HepG2 (cell line): ENCODE measurements around the gene FAM162A. TPM values are rescaled to one million over a fixed set of nuclear protein-coding genes. Genes with fewer than 3 reads are reported as not detected.

Source experiments
- ATAC-seq: fragments of 200-7000 bp; cut with Tn5 transposase; 3 replicates; pipeline ENCODE4 v1.9.1; 2020; ENCODE audit warnings: mild to moderate bottlenecking, moderate library complexity
- BruUV-seq: library from RNA; stranded (reverse); fragments of 400-500 nt; replicated peaks from 2 replicates; lab custom pipeline; 2021; lab: Mats Ljungman, UMichigan
- CTCF ChIA-PET: fragments of 300-600 bp; formaldehyde crosslinking; extraction: SDS; loops from one replicate; lab custom pipeline; 2021; ENCODE audit warnings: low total read pairs, inconsistent platforms, low intra/inter-chr PET ratio; lab: Yijun Ruan, JAX
- POLR2A ChIA-PET: fragments of 350-600 bp; sonication (Branson Sonifier 250); formaldehyde crosslinking; loops from one replicate; lab custom pipeline; 2020; ENCODE audit warnings: antibody characterized with exemption, inconsistent platforms; lab: Yijun Ruan, JAX
- DNase-seq: peaks from one replicate; pipeline ENCODE4 v3.0.0-alpha.2; 2015; ENCODE audit warnings: low spot score
- FAIRE-seq: peaks from 3 replicates; lab custom pipeline; 2011; peaks lifted over from hg19 to GRCh38; lab: Jason Lieb, UNC
- H2AFZ ChIP-seq: one replicate; pipeline ENCODE4 v1.6.1; 2011; ENCODE audit warnings: low read length, inconsistent platforms
- H3K27ac ChIP-seq: fragments of 300-600 bp; 3 replicates; pipeline ENCODE4 v1.8.0; 2011; ENCODE audit warnings: mixed run types, mild to moderate bottlenecking, mixed read lengths, low read length, inconsistent platforms; ENCODE audit not compliant: insufficient read depth; ENCODE audit errors: extremely low read length
- H3K27me3 ChIP-seq, 2 experiments: fragments of 200-600 bp in 1 of 2; 2 replicates in 1 of 2; 3 replicates in 1 of 2; pipeline versions ENCODE4 v1.6.0 to v1.8.0; 2011; ENCODE audit warnings: low read length in 2 of 2, mild to moderate bottlenecking in 2 of 2, moderate library complexity in 2 of 2, inconsistent platforms in 1 of 2; ENCODE audit not compliant: insufficient read depth in 2 of 2, control insufficient read depth in 1 of 2
- H3K36me3 ChIP-seq, 2 experiments: fragments of 200-600 bp in 1 of 2; replicated peaks in 1 of 2; 2 replicates in 1 of 2; 3 replicates in 1 of 2; pipeline versions ENCODE4 v1.5.1 to v1.8.0; 2011; ENCODE audit warnings: low read length in 2 of 2, inconsistent platforms in 1 of 2; ENCODE audit not compliant: insufficient read depth in 2 of 2, control insufficient read depth in 1 of 2
- H3K4me1 ChIP-seq: 2 replicates; pipeline ENCODE4 v1.5.1; 2012; ENCODE audit warnings: low read length, inconsistent platforms; ENCODE audit not compliant: insufficient read depth
- H3K4me2 ChIP-seq: 2 replicates; pipeline ENCODE4 v1.6.0; 2011; ENCODE audit warnings: low read depth, low read length, inconsistent platforms
- H3K4me3 ChIP-seq, 3 experiments: fragments of 200-600 bp in 1 of 3; sonication (generic), shearing (Covaris generic) in 1 of 3; replicated peaks in 1 of 3; 2 replicates each; pipeline ENCODE4 v1.5.1; 2011 to 2016; ENCODE audit warnings: low read length in 3 of 3, inconsistent platforms in 2 of 3, low read depth in 2 of 3, mild to moderate bottlenecking in 2 of 3, control low read depth in 1 of 3, mixed read lengths in 1 of 3; ENCODE audit not compliant: insufficient read depth in 1 of 3
- H3K79me2 ChIP-seq: one replicate; pipeline ENCODE4 v1.6.1; 2011; ENCODE audit warnings: low read length, inconsistent platforms; ENCODE audit not compliant: insufficient read depth
- H3K9ac ChIP-seq: 2 replicates; pipeline ENCODE4 v1.6.0; 2011; ENCODE audit warnings: mild to moderate bottlenecking, low read depth, low read length, inconsistent platforms; ENCODE audit not compliant: insufficient read depth
- H3K9me3 ChIP-seq: 2 replicates; pipeline ENCODE4 v1.5.1; 2012; ENCODE audit warnings: mild to moderate bottlenecking, low read length
- H4K20me1 ChIP-seq: 2 replicates; pipeline ENCODE4 v1.6.0; 2011; ENCODE audit warnings: inconsistent platforms, mild to moderate bottlenecking, low read length, moderate library complexity; ENCODE audit not compliant: insufficient read depth
- BCL6 ChIP-seq: IDR thresholded peaks from 2 replicates; pipeline ENCODE4 v1.6.1; 2016; ENCODE audit warnings: missing genetic modification reagents, missing compliant biosample characterization
- TARDBP ChIP-seq: sonication (generic); formaldehyde crosslinking; IDR thresholded peaks from 2 replicates; pipeline ENCODE4 v1.8.0; 2022; ENCODE audit warnings: mild to moderate bottlenecking, missing genetic modification reagents
- TOPORS ChIP-seq: sonication (generic); formaldehyde crosslinking; IDR thresholded peaks from 2 replicates; pipeline ENCODE4 v1.8.0; 2023; ENCODE audit warnings: mild to moderate bottlenecking, missing genetic modification reagents
- ZNF232 ChIP-seq: sonication (generic); formaldehyde crosslinking; IDR thresholded peaks from 2 replicates; pipeline ENCODE4 v1.4.0; 2020; ENCODE audit warnings: missing genetic modification reagents, borderline replicate concordance
- ZNF33B ChIP-seq: sonication (generic); formaldehyde crosslinking; IDR thresholded peaks from 2 replicates; pipeline ENCODE4 v1.5.1; 2020; ENCODE audit warnings: mild to moderate bottlenecking, missing genetic modification reagents
- ZSCAN30 ChIP-seq: sonication (generic); formaldehyde crosslinking; IDR thresholded peaks from 2 replicates; pipeline ENCODE4 v1.5.0; 2020; ENCODE audit warnings: mild to moderate bottlenecking, missing genetic modification reagents
- WGBS: methylation state at CpG from one replicate; pipeline ENCODE4 v1.1.6; 2017; ENCODE audit warnings: low lambda C conversion rate; 5-methylcytosine and 5-hydroxymethylcytosine counted together
- in situ Hi-C: cut with HindIII; loops from 2 replicates; pipeline ENCODE4 v1.10.0; 2017; ENCODE audit warnings: low pct_unique_long_range_greater_than_20kb; ENCODE audit not compliant: extremely low pct_ligation_motif_present
- intact Hi-C: fragments of 100-400 bp; cut with micrococcal nuclease; formaldehyde crosslinking; loops from one replicate; pipeline ENCODE4 v1.10.0; 2022; ENCODE audit not compliant: unreplicated experiment
- polyA plus RNA-seq, 8 experiments: library from polyadenylated mRNA; depleted of rRNA in 3 of 8; stranded (reverse) in 7 of 8; unstranded in 1 of 8; fragments of >200 nt; fragmentation: Illumina TruSeq in 4 of 8; extraction: Trizol in 4 of 8; gene quantifications; 2 replicates each; pipeline versions ENCODE4 v1.2.1 to v1.2.3, GENCODE V29; 2011 to 2016; ENCODE audit warnings: low read depth in 4 of 8, missing spikeins in 1 of 8, mixed read lengths in 1 of 8; ENCODE audit not compliant: insufficient read depth in 1 of 8
- total RNA-seq, 5 experiments: library from RNA; depleted of rRNA; stranded (reverse); fragments of >200 nt; fragmentation: Illumina TruSeq; extraction: Trizol; gene quantifications; 2 replicates each; pipeline ENCODE4 v1.2.3, GENCODE V29; 2016; ENCODE audit warnings: low read depth in 1 of 5
- TF ChIP-seq, protein P1 (sequence below): sonication (generic); formaldehyde crosslinking; IDR thresholded peaks from 2 replicates; pipeline ENCODE4 v1.5.0; 2020; ENCODE audit warnings: missing genetic modification reagents

FAM162A gene
- total and polyA plus RNA-seq, 2 of the 13 experiments (the other 11 are each of a cell fraction or from before 2014, with no cell fraction given): 115 to 155 TPM

DNA sequence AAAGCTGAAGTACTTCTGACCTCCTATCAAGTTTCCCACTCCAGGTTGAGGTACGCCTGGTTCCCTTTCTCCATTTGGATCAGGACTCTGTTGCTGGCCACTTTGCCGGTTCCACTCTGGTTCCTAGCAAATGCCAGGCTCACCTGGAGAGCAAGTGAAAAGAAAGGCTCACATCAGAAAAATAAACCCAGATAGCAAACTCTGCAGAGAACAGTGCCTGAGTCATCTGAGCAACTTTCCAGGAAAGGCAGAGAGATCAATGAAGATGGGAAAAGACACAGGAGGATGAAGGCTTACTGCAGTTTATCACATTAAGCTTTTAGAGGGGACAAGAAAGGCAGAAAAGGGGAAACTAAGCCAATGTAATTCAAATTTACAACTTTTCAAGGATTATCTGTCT, 73.7 kb downstream of the FAM162A start:
- no peak overlapping the region for H2AFZ ChIP-seq
- in situ Hi-C loops (no loop called here), intact Hi-C loops (no loop called here)
- no peaks in the 10 kb centered on the region for H3K27me3 ChIP-seq
- ChIA-PET POLR2A (interaction anchor here (1.4 kb wide), 1 partner anchor 73 kb away, joined by 3 read pairs; the partner anchor contains the start of gene FAM162A), CTCF (no interaction called here)
- no peaks in the 10 kb centered on the region for H3K79me2 ChIP-seq
- TF ChIP-seq TARDBP (CRISPR knock-in tag) (no peak), ZSCAN30 (CRISPR knock-in tag) (no peak), ZNF232 (CRISPR knock-in tag) (no peak), BCL6 (0 out of 2 replicates have a peak, but pooled peaks have one; percentile 23), TOPORS (CRISPR knock-in tag) (no peak), ZNF33B (CRISPR knock-in tag) (no peak)
- TF ChIP-seq, protein P1, sequence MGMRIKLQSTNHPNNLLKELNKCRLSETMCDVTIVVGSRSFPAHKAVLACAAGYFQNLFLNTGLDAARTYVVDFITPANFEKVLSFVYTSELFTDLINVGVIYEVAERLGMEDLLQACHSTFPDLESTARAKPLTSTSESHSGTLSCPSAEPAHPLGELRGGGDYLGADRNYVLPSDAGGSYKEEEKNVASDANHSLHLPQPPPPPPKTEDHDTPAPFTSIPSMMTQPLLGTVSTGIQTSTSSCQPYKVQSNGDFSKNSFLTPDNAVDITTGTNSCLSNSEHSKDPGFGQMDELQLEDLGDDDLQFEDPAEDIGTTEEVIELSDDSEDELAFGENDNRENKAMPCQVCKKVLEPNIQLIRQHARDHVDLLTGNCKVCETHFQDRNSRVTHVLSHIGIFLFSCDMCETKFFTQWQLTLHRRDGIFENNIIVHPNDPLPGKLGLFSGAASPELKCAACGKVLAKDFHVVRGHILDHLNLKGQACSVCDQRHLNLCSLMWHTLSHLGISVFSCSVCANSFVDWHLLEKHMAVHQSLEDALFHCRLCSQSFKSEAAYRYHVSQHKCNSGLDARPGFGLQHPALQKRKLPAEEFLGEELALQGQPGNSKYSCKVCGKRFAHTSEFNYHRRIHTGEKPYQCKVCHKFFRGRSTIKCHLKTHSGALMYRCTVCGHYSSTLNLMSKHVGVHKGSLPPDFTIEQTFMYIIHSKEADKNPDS (CRISPR knock-in tag): no peak
- FAIRE-seq (no peak), ATAC-seq (no peak), DNase-seq (no peak)
- WGBS: 100% methylated on average over 2 of the region's 2 CpGs
- H3K9me3 ChIP-seq: no peaks in the 10 kb centered on the region
- no peaks in the 10 kb centered on the region for H4K20me1 ChIP-seq
- H3K36me3 ChIP-seq: peaks cover 8 to 58% of the 10 kb centered on the region in 2 experiments
- BruUV-seq: no TSS peak
- H3K4me2 ChIP-seq: no peak overlapping the region
- no peak overlapping the region for H3K27ac ChIP-seq
- no peak overlapping the region for H3K9ac ChIP-seq
- peaks cover 16% of the 10 kb centered on the region for H3K4me1 ChIP-seq
- no peak overlapping the region for H3K4me3 ChIP-seq
